Loucy (cell line): ENCODE data around the gene CDK6.

Experiments used
- H2AFZ ChIP-seq: fragments of 200-600 bp; sonication (generic); 2 replicates; pipeline ENCODE4 v1.6.0; 2016; ENCODE audit warnings: antibody characterized with exemption, mild to moderate bottlenecking, low read length, moderate library complexity
- H3F3A ChIP-seq: fragments of 200-600 bp; 2 replicates; pipeline ENCODE4 v1.6.0; 2016; ENCODE audit warnings: antibody characterized with exemption, low read depth, mild to moderate bottlenecking
- H3K27me3 ChIP-seq: fragments of 200-600 bp; sonication (generic); 2 replicates; pipeline ENCODE4 v1.6.1; 2014; ENCODE audit warnings: low read length, mild to moderate bottlenecking; ENCODE audit not compliant: insufficient read depth, poor library complexity, severe bottlenecking
- H3K36me3 ChIP-seq: fragments of 200-600 bp; sonication (generic); 2 replicates; pipeline ENCODE4 v1.6.1; 2016; ENCODE audit warnings: low read length; ENCODE audit not compliant: insufficient read depth
- H3K4me1 ChIP-seq: fragments of 200-600 bp; sonication (generic); 2 replicates; pipeline ENCODE4 v1.5.1; 2014; ENCODE audit warnings: low read length, mild to moderate bottlenecking; ENCODE audit not compliant: insufficient read depth, poor library complexity, severe bottlenecking
- H3K4me2 ChIP-seq: fragments of 200-600 bp; sonication (generic); 2 replicates; pipeline ENCODE4 v1.6.0; 2014; ENCODE audit warnings: antibody characterized with exemption, low read length, low read depth, mild to moderate bottlenecking; ENCODE audit not compliant: poor library complexity, severe bottlenecking
- H3K4me3 ChIP-seq: fragments of 200-600 bp; sonication (generic); 2 replicates; pipeline ENCODE4 v1.5.1; 2014; ENCODE audit warnings: low read length, mild to moderate bottlenecking, mixed read lengths; ENCODE audit not compliant: poor library complexity, severe bottlenecking
- H3K79me2 ChIP-seq: fragments of 200-600 bp; sonication (generic); 2 replicates; pipeline ENCODE4 v1.6.1; 2014; ENCODE audit warnings: low read length; ENCODE audit not compliant: insufficient read depth
- H3K9ac ChIP-seq: fragments of 200-600 bp; sonication (generic); 2 replicates; pipeline ENCODE4 v1.6.0; 2014; ENCODE audit warnings: mild to moderate bottlenecking, low read depth, low read length, moderate library complexity; ENCODE audit not compliant: poor library complexity, severe bottlenecking
- H3K9me2 ChIP-seq: fragments of 200-600 bp; sonication (generic); replicated peaks from 2 replicates; pipeline ENCODE4 v1.6.1; 2016; ENCODE audit warnings: low read depth, low read length, mixed read lengths
- H3K9me3 ChIP-seq: fragments of 200-600 bp; sonication (generic); 2 replicates; pipeline ENCODE4 v1.6.1; 2014; ENCODE audit warnings: mild to moderate bottlenecking, antibody characterized with exemption, low read length, low read depth; ENCODE audit not compliant: insufficient read depth
- H4K20me1 ChIP-seq: fragments of 200-600 bp; sonication (generic); 2 replicates; pipeline ENCODE4 v1.6.0; 2014; ENCODE audit warnings: antibody characterized with exemption, low read length, mild to moderate bottlenecking; ENCODE audit not compliant: insufficient read depth, poor library complexity, severe bottlenecking
- EZH2phosphoT487 ChIP-seq: fragments of 200-600 bp; IDR thresholded peaks from 2 replicates; pipeline ENCODE4 v1.6.1; 2018; ENCODE audit warnings: antibody characterized with exemption, mild to moderate bottlenecking, moderate library complexity, borderline replicate concordance
- TF ChIP-seq, protein P1 (sequence below): fragments of 200-600 bp; sonication (generic); conservative IDR thresholded peaks from 2 replicates; pipeline ENCODE4 v1.5.1; 2014; ENCODE audit warnings: mild to moderate bottlenecking, antibody characterized with exemption, low read length

Gene CDK6

GRCh38 chr7:92788559-92789183, 47.7 kb downstream of the CDK6 start:
- Histone ChIP-seq H3K79me2 (peaks cover 99% of the 10 kb centered on the region), H3K4me3 (no peak overlapping the region), H3F3A (peaks cover 5% of the 10 kb centered on the region; the same call in 1 of the 2 replicates), H2AFZ (no peak overlapping the region), H3K36me3 (peaks cover 89% of the 10 kb centered on the region), H3K9me3 (no peaks in the 10 kb centered on the region; the same call in 1 of the 2 replicates), H3K9me2 (no peaks in the 10 kb centered on the region), H3K27me3 (no peaks in the 10 kb centered on the region), H3K4me1 (peaks cover 21% of the 10 kb centered on the region), H3K9ac (no peak overlapping the region), H3K4me2 (no peak overlapping the region), H4K20me1 (peaks cover 100% of the 10 kb centered on the region)
- TF ChIP-seq, protein P1, sequence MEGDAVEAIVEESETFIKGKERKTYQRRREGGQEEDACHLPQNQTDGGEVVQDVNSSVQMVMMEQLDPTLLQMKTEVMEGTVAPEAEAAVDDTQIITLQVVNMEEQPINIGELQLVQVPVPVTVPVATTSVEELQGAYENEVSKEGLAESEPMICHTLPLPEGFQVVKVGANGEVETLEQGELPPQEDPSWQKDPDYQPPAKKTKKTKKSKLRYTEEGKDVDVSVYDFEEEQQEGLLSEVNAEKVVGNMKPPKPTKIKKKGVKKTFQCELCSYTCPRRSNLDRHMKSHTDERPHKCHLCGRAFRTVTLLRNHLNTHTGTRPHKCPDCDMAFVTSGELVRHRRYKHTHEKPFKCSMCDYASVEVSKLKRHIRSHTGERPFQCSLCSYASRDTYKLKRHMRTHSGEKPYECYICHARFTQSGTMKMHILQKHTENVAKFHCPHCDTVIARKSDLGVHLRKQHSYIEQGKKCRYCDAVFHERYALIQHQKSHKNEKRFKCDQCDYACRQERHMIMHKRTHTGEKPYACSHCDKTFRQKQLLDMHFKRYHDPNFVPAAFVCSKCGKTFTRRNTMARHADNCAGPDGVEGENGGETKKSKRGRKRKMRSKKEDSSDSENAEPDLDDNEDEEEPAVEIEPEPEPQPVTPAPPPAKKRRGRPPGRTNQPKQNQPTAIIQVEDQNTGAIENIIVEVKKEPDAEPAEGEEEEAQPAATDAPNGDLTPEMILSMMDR: no peak
- no peak for TF ChIP-seq EZH2phosphoT487

DNA sequence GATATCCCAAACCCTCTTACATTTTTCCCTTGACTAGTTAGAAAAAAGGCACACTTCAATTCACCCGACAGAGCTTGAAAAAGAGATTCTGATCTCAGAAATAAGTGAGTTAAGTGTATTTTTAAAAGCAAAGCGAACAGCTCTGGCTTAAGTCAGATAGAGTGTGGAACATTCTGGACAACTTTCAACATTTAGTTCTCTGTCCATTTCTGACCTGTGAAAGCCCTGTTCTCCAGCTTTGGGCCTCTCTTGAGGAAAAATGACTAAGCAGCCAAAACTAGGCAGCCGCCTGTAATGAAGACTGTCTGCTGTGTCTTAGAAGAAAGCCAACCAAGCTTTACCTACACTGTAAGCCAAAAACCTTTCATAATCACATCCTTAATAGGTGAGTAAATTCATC, 50.5 kb downstream of the CDK6 start:
- Histone ChIP-seq H2AFZ (no peak overlapping the region), H3F3A (peaks cover 5% of the 10 kb centered on the region; the same call in 1 of the 2 replicates), H3K9me3 (no peaks in the 10 kb centered on the region; the same call in 1 of the 2 replicates), H3K9me2 (no peaks in the 10 kb centered on the region), H3K4me1 (peaks cover 21% of the 10 kb centered on the region), H3K9ac (no peak overlapping the region), H3K27me3 (no peaks in the 10 kb centered on the region), H3K79me2 (peaks cover 99% of the 10 kb centered on the region), H4K20me1 (peaks cover 100% of the 10 kb centered on the region), H3K4me2 (no peak overlapping the region), H3K4me3 (no peak overlapping the region), H3K36me3 (peaks cover 90% of the 10 kb centered on the region)
- no peak for TF ChIP-seq EZH2phosphoT487
- TF ChIP-seq, protein P1: no peak

DNA sequence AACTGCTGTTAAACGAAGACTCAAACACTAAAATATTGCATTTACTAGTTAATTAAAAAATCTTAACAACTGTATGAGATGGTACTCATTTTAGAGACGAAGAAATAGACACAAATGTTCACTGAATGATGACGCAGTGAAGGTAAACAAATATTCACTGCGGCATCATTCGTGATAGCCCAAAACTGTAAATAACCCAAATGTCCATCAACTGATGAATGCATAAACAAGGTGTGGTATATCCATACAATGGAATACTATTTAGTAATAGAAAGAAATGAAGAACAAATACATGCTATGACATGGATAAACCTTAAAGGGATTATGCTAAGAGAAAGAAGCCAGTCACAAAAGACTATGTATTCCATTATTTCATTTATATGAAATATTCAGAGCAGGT, 51.4 kb downstream of the CDK6 start:
- Histone ChIP-seq H3K36me3 (peaks cover 83% of the 10 kb centered on the region), H2AFZ (no peak overlapping the region), H3K27me3 (no peaks in the 10 kb centered on the region), H3K4me1 (peaks cover 16% of the 10 kb centered on the region), H4K20me1 (peaks cover 100% of the 10 kb centered on the region), H3K4me3 (no peak overlapping the region), H3F3A (peaks cover 5% of the 10 kb centered on the region; the same call in 1 of the 2 replicates), H3K9me2 (no peaks in the 10 kb centered on the region), H3K9me3 (no peaks in the 10 kb centered on the region; the same call in 1 of the 2 replicates), H3K79me2 (peaks cover 99% of the 10 kb centered on the region), H3K9ac (no peak overlapping the region), H3K4me2 (no peak overlapping the region)
- TF ChIP-seq EZH2phosphoT487: no peak
- TF ChIP-seq, protein P1: no peak
